ENCODE data around the gene TMEM87A. TPM values are rescaled to one million over a fixed set of nuclear protein-coding genes. Genes with fewer than 3 reads are reported as not detected.
"Not testable (repeated sequence)": the region's sequence is repeated elsewhere in the genome, so short reads cannot be mapped to it uniquely, and the experiment has no call there.

Gene TMEM87A
- total RNA-seq, 2 donors from 2014 or later, result 17.0 to 25.4 TPM

DNA sequence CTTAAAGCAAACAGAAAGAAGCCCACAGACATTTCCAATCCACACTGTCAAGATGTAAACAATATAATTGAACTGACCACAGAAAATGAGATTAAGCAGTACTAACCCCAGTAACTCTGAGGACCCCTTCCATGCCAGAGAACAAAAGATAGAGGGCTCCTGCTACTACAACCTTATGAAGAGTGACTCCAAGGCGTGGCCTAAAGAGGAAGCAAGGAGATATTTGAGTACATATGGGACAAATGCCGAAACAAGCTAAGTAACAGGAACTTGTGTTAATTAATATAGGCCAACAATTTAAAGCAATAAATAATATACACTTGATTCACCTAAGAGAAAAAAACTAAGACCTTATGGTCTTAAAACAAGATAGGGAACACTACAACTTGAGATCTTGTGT, 40.1 kb downstream of the TMEM87A start:
- no peaks in the 10 kb centered on the region for H3K9me3 ChIP-seq
- TF ChIP-seq, protein P1, sequence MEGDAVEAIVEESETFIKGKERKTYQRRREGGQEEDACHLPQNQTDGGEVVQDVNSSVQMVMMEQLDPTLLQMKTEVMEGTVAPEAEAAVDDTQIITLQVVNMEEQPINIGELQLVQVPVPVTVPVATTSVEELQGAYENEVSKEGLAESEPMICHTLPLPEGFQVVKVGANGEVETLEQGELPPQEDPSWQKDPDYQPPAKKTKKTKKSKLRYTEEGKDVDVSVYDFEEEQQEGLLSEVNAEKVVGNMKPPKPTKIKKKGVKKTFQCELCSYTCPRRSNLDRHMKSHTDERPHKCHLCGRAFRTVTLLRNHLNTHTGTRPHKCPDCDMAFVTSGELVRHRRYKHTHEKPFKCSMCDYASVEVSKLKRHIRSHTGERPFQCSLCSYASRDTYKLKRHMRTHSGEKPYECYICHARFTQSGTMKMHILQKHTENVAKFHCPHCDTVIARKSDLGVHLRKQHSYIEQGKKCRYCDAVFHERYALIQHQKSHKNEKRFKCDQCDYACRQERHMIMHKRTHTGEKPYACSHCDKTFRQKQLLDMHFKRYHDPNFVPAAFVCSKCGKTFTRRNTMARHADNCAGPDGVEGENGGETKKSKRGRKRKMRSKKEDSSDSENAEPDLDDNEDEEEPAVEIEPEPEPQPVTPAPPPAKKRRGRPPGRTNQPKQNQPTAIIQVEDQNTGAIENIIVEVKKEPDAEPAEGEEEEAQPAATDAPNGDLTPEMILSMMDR (IDR thresholded peaks at IDR 0.05), result no peak
- no peaks in the 10 kb centered on the region for H3K27me3 ChIP-seq
- no peak overlapping the region for H3K4me3 ChIP-seq
- no peaks in the 10 kb centered on the region for H3K4me1 ChIP-seq
- H3K36me3 ChIP-seq, result peaks cover 68% of the 10 kb centered on the region
- DNase-seq (ENCODE audit: low spot score), result no peak
- H3K27ac ChIP-seq, result no peak overlapping the region

DNA sequence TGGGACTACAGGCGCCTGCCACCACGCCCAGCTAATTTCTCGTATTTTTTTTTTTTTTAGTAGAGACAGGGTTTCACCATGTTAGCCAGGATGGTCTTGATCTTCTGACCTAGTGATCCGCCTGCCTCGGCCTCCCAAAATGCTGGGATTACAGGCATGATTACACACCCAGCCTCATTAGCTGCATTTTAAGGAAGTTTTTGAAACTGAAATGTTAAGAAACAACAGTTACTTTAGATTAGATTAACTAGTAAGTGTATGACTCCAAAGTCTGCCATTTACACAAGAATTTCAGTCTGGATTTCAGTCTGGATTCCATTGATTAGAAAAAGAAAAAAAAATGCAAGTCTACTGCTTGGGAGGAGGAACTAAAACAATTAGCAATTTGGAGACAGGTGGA, 40.6 kb downstream of the TMEM87A start:
- Histone ChIP-seq H3K27me3 (no peaks in the 10 kb centered on the region), H3K4me3 (no peak overlapping the region), H3K36me3 (peaks cover 68% of the 10 kb centered on the region), H3K27ac (no peak overlapping the region), H3K4me1 (no peaks in the 10 kb centered on the region), H3K9me3 (no peaks in the 10 kb centered on the region)
- no peak for DNase-seq (ENCODE audit: low spot score)
- TF ChIP-seq, protein P1 (IDR thresholded peaks at IDR 0.05), result no peak

DNA sequence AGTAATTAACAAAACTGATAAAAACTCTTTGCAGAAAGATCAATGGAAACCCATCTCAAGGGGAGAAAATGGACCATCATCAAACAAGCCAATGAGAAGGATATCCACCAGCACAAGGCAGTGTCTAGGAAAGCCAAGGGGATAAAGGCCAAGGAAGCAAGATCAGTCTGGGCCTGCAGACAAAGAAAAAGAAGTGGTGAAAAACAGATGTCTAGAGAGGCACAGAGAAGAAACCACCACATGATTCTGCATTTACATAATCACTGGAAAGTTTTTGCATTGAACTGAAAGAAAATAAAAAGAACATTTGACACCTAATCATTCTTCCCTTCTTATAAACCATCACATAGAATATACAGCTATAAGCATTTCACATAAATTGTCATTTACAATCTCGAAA, 42.1 kb downstream of the TMEM87A start:
- Histone ChIP-seq H3K9me3 (no peaks in the 10 kb centered on the region), H3K4me3 (no peak overlapping the region), H3K36me3 (peaks cover 70% of the 10 kb centered on the region), H3K27me3 (no peaks in the 10 kb centered on the region), H3K27ac (no peak overlapping the region), H3K4me1 (no peaks in the 10 kb centered on the region)
- TF ChIP-seq, protein P1 (IDR thresholded peaks at IDR 0.05), result no peak
- no peak for DNase-seq (ENCODE audit: low spot score)

DNA sequence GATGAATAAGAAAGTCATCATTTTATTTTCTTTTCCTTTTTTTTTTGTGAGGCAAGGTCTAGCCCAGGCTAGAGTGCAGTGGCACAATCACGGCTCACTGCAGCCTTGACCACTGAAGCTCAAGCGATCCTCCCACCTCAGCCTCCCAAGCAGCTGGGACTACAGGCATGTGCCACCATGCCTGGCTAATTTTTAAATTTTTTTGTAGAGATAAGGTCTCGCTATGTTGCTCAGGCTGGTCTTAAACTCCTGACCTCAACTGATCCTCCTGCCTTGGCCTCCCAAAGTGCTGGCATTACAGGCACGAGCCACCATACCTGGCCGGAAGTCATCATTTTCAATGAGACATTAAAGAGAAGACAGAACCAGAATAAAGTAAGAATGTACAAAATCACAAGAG, 44.3 kb downstream of the TMEM87A start:
- H3K36me3 ChIP-seq, result peaks cover 75% of the 10 kb centered on the region
- H3K4me3 ChIP-seq; H3K9me3 ChIP-seq; H3K4me1 ChIP-seq; DNase-seq (ENCODE audit: low spot score); H3K27me3 ChIP-seq; H3K27ac ChIP-seq: not testable (repeated sequence)

DNA sequence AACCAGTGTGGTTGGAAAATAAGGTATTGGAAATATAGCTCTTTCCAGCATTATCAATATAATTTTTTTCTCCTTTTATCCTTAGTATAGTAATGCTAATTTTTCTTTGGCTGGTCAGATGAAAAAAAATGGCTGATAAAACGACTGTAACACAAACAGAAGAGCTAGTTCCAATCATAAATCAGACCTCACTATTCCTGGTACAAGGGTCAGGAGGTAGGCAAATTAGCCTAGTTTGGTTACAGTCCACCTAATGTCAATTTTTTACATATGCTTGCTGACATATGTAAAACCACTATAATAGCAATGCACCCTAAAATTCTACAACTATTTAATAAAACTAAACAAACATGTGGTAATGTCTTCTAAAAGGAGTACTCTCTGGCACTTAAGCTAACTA, 45.2 kb downstream of the TMEM87A start:
- DNase-seq (ENCODE audit: low spot score), result no peak
- H3K4me3 ChIP-seq, result no peak overlapping the region
- H3K36me3 ChIP-seq, result peaks cover 84% of the 10 kb centered on the region
- H3K27me3 ChIP-seq, result no peaks in the 10 kb centered on the region
- H3K9me3 ChIP-seq, result no peaks in the 10 kb centered on the region
- H3K4me1 ChIP-seq, result no peaks in the 10 kb centered on the region
- TF ChIP-seq, protein P1 (IDR thresholded peaks at IDR 0.05), result no peak
- H3K27ac ChIP-seq, result no peak overlapping the region

DNA sequence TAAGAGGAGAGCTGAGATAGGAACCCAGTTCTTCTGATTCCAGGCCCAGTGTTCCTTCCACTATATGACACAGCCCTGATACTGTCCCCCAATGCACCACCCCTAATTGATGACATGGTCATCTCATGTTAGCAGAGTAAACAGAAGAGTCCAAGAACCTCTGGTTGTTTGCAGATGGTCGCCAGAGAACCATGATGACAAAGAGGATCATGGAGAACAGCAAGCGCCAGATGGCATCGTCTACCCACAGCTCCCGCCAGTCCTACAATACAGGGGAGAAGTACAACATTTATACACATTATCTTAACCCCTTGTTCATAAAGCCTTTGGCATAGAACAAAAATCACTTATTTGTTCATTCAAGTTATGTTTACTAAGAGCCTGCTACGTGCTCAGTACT, 46.6 kb downstream of the TMEM87A start:
- Histone ChIP-seq H3K36me3 (peaks cover 75% of the 10 kb centered on the region), H3K4me1 (no peaks in the 10 kb centered on the region), H3K4me3 (no peak overlapping the region), H3K9me3 (no peaks in the 10 kb centered on the region), H3K27ac (no peak overlapping the region), H3K27me3 (no peaks in the 10 kb centered on the region)
- TF ChIP-seq, protein P1 (IDR thresholded peaks at IDR 0.05), result no peak
- no peak for DNase-seq (ENCODE audit: low spot score)
